Natural killer cell (primary cell): ENCODE results near the gene SH3TC2. TPM values are rescaled to one million over a fixed set of nuclear protein-coding genes. Genes with fewer than 3 reads are reported as not detected.

Source experiments
- ATAC-seq, 3 donors: fragments of 150-1000 bp in 2 of 3; fragments of 200-7000 bp in 1 of 3; cut with Tn5 transposase; 1 replicate in 1 of 3; 2 replicates in 2 of 3; pipeline ENCODE4 v1.10.0; 2021; ENCODE audit warnings: mild to moderate bottlenecking in 2 of 3, moderate library complexity in 2 of 3
- DNase-seq, 2 donors: peaks; one replicate each; pipeline versions ENCODE4 v3.0.0 to v3.0.0-alpha.2; 2013 to 2021; ENCODE audit warnings: mixed read lengths in 1 of 2
- H3K27ac ChIP-seq: one replicate; pipeline ENCODE4 v1.5.1; 2013; ENCODE audit warnings: mild to moderate bottlenecking, low read length
- H3K27me3 ChIP-seq: one replicate; pipeline ENCODE4 v1.6.1; 2013; ENCODE audit warnings: low read length; ENCODE audit not compliant: control insufficient read depth, insufficient read depth
- H3K36me3 ChIP-seq: one replicate; pipeline ENCODE4 v1.6.1; 2013; ENCODE audit warnings: low read length; ENCODE audit not compliant: control insufficient read depth, insufficient read depth
- H3K4me1 ChIP-seq: one replicate; pipeline ENCODE4 v1.6.1; 2013; ENCODE audit warnings: low read length; ENCODE audit not compliant: control insufficient read depth, insufficient read depth
- H3K4me3 ChIP-seq: one replicate; pipeline ENCODE4 v1.5.1; 2013; ENCODE audit warnings: low read length
- H3K9me3 ChIP-seq: one replicate; pipeline ENCODE4 v1.6.1; 2013; ENCODE audit warnings: low read length; ENCODE audit not compliant: control insufficient read depth, insufficient read depth
- H3K27ac Mint-ChIP-seq, 2 donors: one replicate each; pipeline ENCODE4 v1.8.0; 2022; ENCODE audit warnings: mild to moderate bottlenecking in 2 of 2, mixed read lengths in 2 of 2, moderate library complexity in 1 of 2
- H3K27me3 Mint-ChIP-seq, 2 donors: one replicate each; pipeline ENCODE4 v1.8.0; 2022; ENCODE audit warnings: low read depth in 2 of 2, mixed read lengths in 2 of 2
- H3K36me3 Mint-ChIP-seq: one replicate; pipeline ENCODE4 v1.8.0; 2022; ENCODE audit warnings: mixed read lengths
- H3K4me1 Mint-ChIP-seq, 2 donors: one replicate each; pipeline ENCODE4 v1.8.0; 2022; ENCODE audit warnings: mixed read lengths in 2 of 2
- H3K4me3 Mint-ChIP-seq: one replicate; pipeline ENCODE4 v1.8.0; 2022; ENCODE audit warnings: mild to moderate bottlenecking, moderate library complexity, mixed read lengths
- H3K9me3 Mint-ChIP-seq, 2 donors: one replicate each; pipeline ENCODE4 v1.8.0; 2022; ENCODE audit warnings: mixed read lengths in 2 of 2
- CTCF ChIP-seq: fragments of 200-600 bp; IDR thresholded peaks from one replicate; pipeline ENCODE4 v1.8.0; 2022; ENCODE audit warnings: antibody characterized with exemption
- WGBS: methylation state at CpG from one replicate; pipeline ENCODE4 v1.1.7; 2013; ENCODE audit warnings: missing lambda C conversion rate; ENCODE audit not compliant: insufficient coverage; 5-methylcytosine and 5-hydroxymethylcytosine counted together
- intact Hi-C: fragments of 100-400 bp; cut with micrococcal nuclease; formaldehyde crosslinking; loops from one replicate; pipeline ENCODE4 v1.14.2; 2022
- total RNA-seq, 4 donors: library from RNA; stranded (reverse); fragments of 120-200 nt in 1 of 4; gene quantifications; one replicate each; pipeline versions ENCODE4 v1.2.3 to v1.2.4, GENCODE V29; 2013 to 2022

Gene SH3TC2
- total RNA-seq, 3 donors from 2014 or later (not counting 1 experiment from before 2014, with no cell fraction given): 0.11 to 0.68 (median 0.58) TPM

GRCh38 chr5:148984345-148984744 is 78.5 kb downstream of the SH3TC2 start:
- H3K4me1 ChIP-seq: no peaks in the 10 kb centered on the region
- ATAC-seq: no peak
- H3K9me3 ChIP-seq: peaks cover 2% of the 10 kb centered on the region
- H3K4me1 Mint-ChIP-seq: no peaks in the 10 kb centered on the region
- no peak for DNase-seq
- no peak overlapping the region for H3K27ac ChIP-seq
- H3K36me3 Mint-ChIP-seq: no peaks in the 10 kb centered on the region
- H3K4me3 Mint-ChIP-seq: no peak overlapping the region
- H3K4me3 ChIP-seq: no peak overlapping the region
- H3K27ac Mint-ChIP-seq: no peak overlapping the region
- no peaks in the 10 kb centered on the region for H3K36me3 ChIP-seq
- no peaks in the 10 kb centered on the region for H3K27me3 ChIP-seq
- TF ChIP-seq CTCF: no peak
- peaks cover 0 to 3% of the 10 kb centered on the region in 2 donors for H3K9me3 Mint-ChIP-seq
- WGBS: 100% methylated on average over 1 of the region's 1 CpG
- peaks cover 0 to 5% of the 10 kb centered on the region in 2 donors for H3K27me3 Mint-ChIP-seq
- intact Hi-C loops: no loop called here

DNA sequence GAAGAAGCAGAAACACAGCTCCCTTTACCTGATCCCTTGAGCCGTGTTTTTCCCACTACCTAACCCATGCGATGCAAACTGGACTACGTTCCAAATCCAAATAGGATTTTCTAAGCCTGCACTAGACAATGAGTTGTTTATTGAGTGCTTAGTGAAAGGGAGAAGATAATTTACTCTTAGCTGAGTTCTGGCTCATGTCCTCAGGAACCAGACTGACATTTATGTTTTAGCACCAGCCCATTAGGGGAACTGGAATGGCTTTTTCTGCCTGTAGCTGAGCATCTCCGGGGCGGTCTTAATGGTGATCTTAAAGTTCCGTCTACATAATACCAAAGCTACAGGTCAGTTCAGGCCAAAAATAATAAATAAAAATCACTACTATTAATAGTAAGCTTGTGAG is 81.5 kb downstream of the SH3TC2 start:
- H3K4me1 Mint-ChIP-seq: no peaks in the 10 kb centered on the region
- H3K27me3 Mint-ChIP-seq: peaks cover 0 to 5% of the 10 kb centered on the region in 2 donors
- TF ChIP-seq CTCF: no peak
- Histone ChIP-seq H3K4me1 (no peaks in the 10 kb centered on the region), H3K4me3 (no peak overlapping the region), H3K9me3 (peaks cover 2% of the 10 kb centered on the region), H3K27ac (no peak overlapping the region), H3K27me3 (no peaks in the 10 kb centered on the region), H3K36me3 (no peaks in the 10 kb centered on the region)
- no peak for DNase-seq
- no peak overlapping the region for H3K4me3 Mint-ChIP-seq
- WGBS: 87% methylated on average over 5 of the region's 6 CpGs
- peaks cover 0 to 3% of the 10 kb centered on the region in 2 donors for H3K9me3 Mint-ChIP-seq
- intact Hi-C loops: no loop called here
- no peak for ATAC-seq
- H3K27ac Mint-ChIP-seq: no peak overlapping the region
- H3K36me3 Mint-ChIP-seq: no peaks in the 10 kb centered on the region

DNA sequence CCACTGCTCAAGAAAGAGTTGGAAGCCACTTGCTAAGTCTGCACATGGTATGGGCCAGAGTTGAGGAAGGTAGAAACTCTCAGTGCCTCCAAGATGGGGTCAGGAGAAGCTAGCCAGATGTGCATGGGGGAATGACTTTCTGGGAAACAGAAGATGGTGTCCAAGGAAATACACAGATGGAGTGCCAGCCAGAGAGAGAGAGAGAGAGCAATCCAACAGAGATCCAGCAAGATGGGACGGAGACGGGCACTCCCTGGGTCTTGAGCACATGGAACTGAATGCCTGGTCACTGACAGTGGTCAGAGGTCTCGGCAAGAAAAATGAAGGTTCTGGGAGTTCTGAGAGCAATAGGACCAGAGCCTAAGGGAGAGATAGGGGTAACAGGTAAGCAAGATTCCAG is 82.1 kb downstream of the SH3TC2 start:
- DNase-seq (no peak), ATAC-seq (no peak)
- no peak overlapping the region for H3K4me3 Mint-ChIP-seq
- peaks cover 0 to 5% of the 10 kb centered on the region in 2 donors for H3K27me3 Mint-ChIP-seq
- H3K4me1 Mint-ChIP-seq: no peaks in the 10 kb centered on the region
- no peaks in the 10 kb centered on the region for H3K4me1 ChIP-seq
- no peak overlapping the region for H3K27ac ChIP-seq
- 97% methylated on average over 3 of the region's 3 CpGs for WGBS
- TF ChIP-seq CTCF: no peak
- no peak overlapping the region for H3K4me3 ChIP-seq
- H3K36me3 ChIP-seq: no peaks in the 10 kb centered on the region
- no peaks in the 10 kb centered on the region for H3K27me3 ChIP-seq
- H3K27ac Mint-ChIP-seq: no peak overlapping the region
- peaks cover 0 to 3% of the 10 kb centered on the region in 2 donors for H3K9me3 Mint-ChIP-seq
- H3K36me3 Mint-ChIP-seq: no peaks in the 10 kb centered on the region
- peaks cover 2% of the 10 kb centered on the region for H3K9me3 ChIP-seq
- intact Hi-C loops: no loop called here

DNA sequence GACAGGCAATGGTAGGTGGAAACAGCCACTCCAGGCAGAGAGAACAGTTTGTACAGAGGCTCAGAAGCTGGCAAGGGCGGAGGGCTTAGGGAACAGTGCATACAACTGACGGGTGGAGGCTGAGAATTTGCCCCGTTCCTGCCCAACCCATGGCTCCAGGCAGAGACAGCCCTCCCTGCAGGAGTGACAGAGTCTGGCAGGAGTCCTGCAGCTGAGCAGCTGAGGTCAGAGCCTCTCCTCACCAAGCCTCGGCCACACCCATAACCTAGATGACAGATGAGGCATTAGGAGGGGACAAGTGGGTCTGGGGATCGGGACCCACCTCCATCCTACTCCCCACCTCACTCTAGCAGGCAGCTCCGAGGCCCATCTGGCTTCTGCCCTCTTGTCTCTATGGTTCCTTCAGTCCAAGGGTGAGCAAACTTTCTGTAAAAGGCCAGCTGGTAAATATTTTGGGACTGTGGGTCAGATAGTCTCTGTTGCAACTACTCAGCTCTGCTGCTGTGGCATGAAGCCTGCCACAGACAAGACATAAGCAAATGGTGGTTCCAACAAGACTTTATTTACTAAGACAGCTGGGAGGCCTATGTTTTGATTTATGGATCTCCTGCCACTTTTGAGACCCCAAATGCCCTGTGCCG is 83.7 kb downstream of the SH3TC2 start:
- Histone ChIP-seq H3K4me3 (no peak overlapping the region), H3K9me3 (no peaks in the 10 kb centered on the region), H3K4me1 (no peaks in the 10 kb centered on the region), H3K36me3 (no peaks in the 10 kb centered on the region), H3K27ac (no peak overlapping the region), H3K27me3 (no peaks in the 10 kb centered on the region)
- ATAC-seq (no peak), DNase-seq (no peak)
- WGBS: 90% methylated on average over 6 of the region's 7 CpGs
- peaks cover 0 to 5% of the 10 kb centered on the region in 2 donors for H3K27me3 Mint-ChIP-seq
- no peaks in the 10 kb centered on the region for H3K36me3 Mint-ChIP-seq
- H3K27ac Mint-ChIP-seq: no peak overlapping the region
- no peak for TF ChIP-seq CTCF
- no peak overlapping the region for H3K4me3 Mint-ChIP-seq
- peaks cover 0 to 3% of the 10 kb centered on the region in 2 donors for H3K9me3 Mint-ChIP-seq
- intact Hi-C loops: no loop called here
- no peaks in the 10 kb centered on the region for H3K4me1 Mint-ChIP-seq
